K562 (cell line): ENCODE measurements around the gene CDK5R1. TPM values are rescaled to one million over a fixed set of nuclear protein-coding genes. Genes with fewer than 3 reads are reported as not detected.

Experiments used
- ATAC-seq: fragments of 200-7000 bp; cut with Tn5 transposase; 3 replicates; pipeline ENCODE4 v1.9.1; 2020; ENCODE audit warnings: moderate library complexity
- BruUV-seq: library from RNA; stranded (reverse); fragments of 400-500 nt; replicated peaks from 2 replicates; lab custom pipeline; 2021; lab: Mats Ljungman, UMichigan
- CTCF ChIA-PET: fragments of 300-600 bp; formaldehyde crosslinking; extraction: SDS; loops from one replicate; lab custom pipeline; 2021; ENCODE audit warnings: low intra/inter-chr PET ratio; lab: Yijun Ruan, JAX
- POLR2A ChIA-PET: fragments of 300-600, 350-650 bp; sonication (Branson Sonifier 250); formaldehyde crosslinking; extraction: SDS; loops from one replicate; lab custom pipeline; 2021; ENCODE audit warnings: antibody characterized with exemption, inconsistent platforms; lab: Yijun Ruan, JAX
- DNase-seq, 4 experiments: peaks; one replicate each; pipeline versions ENCODE4 v3.0.0 to v3.0.0-alpha.2; 2011 to 2018; ENCODE audit warnings: low spot score in 3 of 4, mixed read lengths in 3 of 4; ENCODE audit errors: extremely low read depth in 1 of 4
- FAIRE-seq: peaks from 2 replicates; lab custom pipeline; 2011; peaks lifted over from hg19 to GRCh38; lab: Jason Lieb, UNC
- H2AFZ ChIP-seq: 2 replicates; pipeline ENCODE4 v1.6.0; 2011; ENCODE audit warnings: low read depth, low read length, control low read depth, inconsistent platforms
- H3K27ac ChIP-seq: fragments of 200-600 bp; 3 replicates; pipeline ENCODE4 v1.8.0; 2011; ENCODE audit warnings: low read depth, mild to moderate bottlenecking, control low read depth, inconsistent platforms, low read length, moderate library complexity, mixed read lengths; ENCODE audit errors: extremely low read depth
- H3K27me3 ChIP-seq, 2 experiments: fragments of 300-600 bp in 1 of 2; 2 replicates in 1 of 2; 3 replicates in 1 of 2; pipeline versions ENCODE4 v1.6.0 to v1.8.0; 2011; ENCODE audit warnings: inconsistent platforms in 2 of 2, low read length in 2 of 2, mild to moderate bottlenecking in 1 of 2, mixed read lengths in 1 of 2, moderate library complexity in 1 of 2; ENCODE audit not compliant: control insufficient read depth in 2 of 2, insufficient read depth in 2 of 2
- H3K36me3 ChIP-seq: fragments of 300-600 bp; 3 replicates; pipeline ENCODE4 v1.8.0; 2011; ENCODE audit warnings: mild to moderate bottlenecking, low read length, inconsistent platforms; ENCODE audit not compliant: control insufficient read depth, insufficient read depth
- H3K4me1 ChIP-seq, 2 experiments: fragments of 200-600 bp in 1 of 2; replicated peaks in 1 of 2; 2 replicates in 1 of 2; 3 replicates in 1 of 2; pipeline versions ENCODE4 v1.5.1 to v1.8.0; 2011; ENCODE audit warnings: inconsistent platforms in 2 of 2, low read length in 2 of 2, mild to moderate bottlenecking in 1 of 2, mixed read lengths in 1 of 2, moderate library complexity in 1 of 2; ENCODE audit not compliant: control insufficient read depth in 2 of 2, insufficient read depth in 2 of 2
- H3K4me2 ChIP-seq: 2 replicates; pipeline ENCODE4 v1.6.1; 2011; ENCODE audit warnings: low read length, control low read depth, inconsistent platforms, mixed read lengths; ENCODE audit not compliant: insufficient read depth
- H3K4me3 ChIP-seq: fragments of 200-600 bp; sonication (generic), shearing (Covaris generic); 2 replicates; pipeline ENCODE4 v1.5.1; 2016; ENCODE audit warnings: control low read depth, inconsistent platforms
- H3K79me2 ChIP-seq: fragments of 200-600 bp; 3 replicates; pipeline ENCODE4 v1.8.0; 2011; ENCODE audit warnings: low read length, inconsistent platforms; ENCODE audit not compliant: control insufficient read depth, insufficient read depth
- H3K9ac ChIP-seq, 2 experiments: 2 replicates each; pipeline versions ENCODE4 v1.6.0 to v1.6.1; 2011; ENCODE audit warnings: low read depth in 2 of 2, low read length in 2 of 2, control low read depth in 1 of 2, inconsistent platforms in 1 of 2, mild to moderate bottlenecking in 1 of 2, mixed read lengths in 1 of 2; ENCODE audit not compliant: insufficient read depth in 1 of 2
- H3K9me1 ChIP-seq: one replicate; pipeline ENCODE4 v1.6.0; 2011; ENCODE audit warnings: inconsistent platforms, mild to moderate bottlenecking, low read length, moderate library complexity; ENCODE audit not compliant: control insufficient read depth, insufficient read depth
- H3K9me3 ChIP-seq: replicated peaks from 2 replicates; pipeline ENCODE4 v1.5.1; 2011; ENCODE audit warnings: low read depth, low read length, inconsistent platforms; ENCODE audit not compliant: control insufficient read depth, insufficient read depth
- H4K20me1 ChIP-seq: replicated peaks from 2 replicates; pipeline ENCODE4 v1.6.1; 2011; ENCODE audit warnings: low read length, inconsistent platforms, mixed read lengths; ENCODE audit not compliant: control insufficient read depth, insufficient read depth
- ATF1 ChIP-seq, 2 experiments: fragments of 450-650 bp in 1 of 2; IDR thresholded peaks; 2 replicates each; pipeline ENCODE4 v1.6.1; 2016; ENCODE audit warnings: missing compliant biosample characterization in 1 of 2, missing genetic modification characterization in 1 of 2
- BACH1 ChIP-seq: fragments of 200-800 bp; sonication (Bioruptor generic); IDR thresholded peaks from 2 replicates; pipeline ENCODE4 v1.6.1; 2016; ENCODE audit warnings: missing genetic modification characterization, missing compliant biosample characterization
- CSDE1 ChIP-seq, 2 experiments: fragments of 450-650 bp; IDR thresholded peaks; 2 replicates each; pipeline ENCODE4 v1.6.1; 2016; ENCODE audit warnings: mild to moderate bottlenecking in 1 of 2
- HLTF ChIP-seq: fragments of 450-650 bp; IDR thresholded peaks from 2 replicates; pipeline ENCODE4 v1.6.1; 2016
- KHSRP ChIP-seq: fragments of 450-650 bp; IDR thresholded peaks from 2 replicates; pipeline ENCODE4 v1.6.1; 2017
- KLF6 ChIP-seq: fragments of 250-450 bp; sonication (Bioruptor Pico); IDR thresholded peaks from 2 replicates; pipeline ENCODE4 v1.4.0; 2020; ENCODE audit warnings: mild to moderate bottlenecking, moderate library complexity, borderline replicate concordance
- MTA3 ChIP-seq: fragments of 450-650 bp; formaldehyde crosslinking; IDR thresholded peaks from 2 replicates; pipeline ENCODE4 v1.6.1; 2017; ENCODE audit warnings: mild to moderate bottlenecking, borderline replicate concordance
- NCOA2 ChIP-seq, 2 experiments: fragments of 450-650 bp; IDR thresholded peaks; 2 replicates each; pipeline ENCODE4 v1.6.1; 2018; ENCODE audit warnings: mild to moderate bottlenecking in 2 of 2, moderate library complexity in 1 of 2; ENCODE audit not compliant: partially characterized antibody in 2 of 2
- PHB ChIP-seq: fragments of 250-450 bp; sonication (Bioruptor Pico); IDR thresholded peaks from 2 replicates; pipeline ENCODE4 v1.5.0; 2021
- POLR3G ChIP-seq: IDR thresholded peaks from 2 replicates; pipeline ENCODE4 v1.6.1; 2011; ENCODE audit not compliant: insufficient read length, insufficient replicate concordance; ENCODE audit errors: extremely low read depth
- SFPQ ChIP-seq: fragments of 200-400 bp; formaldehyde crosslinking; IDR thresholded peaks from 2 replicates; pipeline ENCODE4 v1.6.1; 2017; ENCODE audit warnings: mild to moderate bottlenecking, low read depth, low read length, moderate library complexity
- SMARCA4 ChIP-seq: fragments of 450-650 bp; IDR thresholded peaks from 2 replicates; pipeline ENCODE4 v1.6.1; 2016
- SNRNP70 ChIP-seq: fragments of 200-400 bp; formaldehyde crosslinking; optimal IDR thresholded peaks from 2 replicates; pipeline ENCODE3; 2017; ENCODE audit warnings: low read depth, low read length
- ZHX1 ChIP-seq: fragments of 150-350 bp; conservative IDR thresholded peaks from 2 replicates; pipeline ENCODE4 v1.6.1; 2014; ENCODE audit warnings: low read length
- ZNF583 ChIP-seq: fragments of 250-450 bp; sonication (Bioruptor Pico); IDR thresholded peaks from 2 replicates; pipeline ENCODE4 v1.4.0; 2020
- WGBS: fragments of 100-300 bp; shearing (Covaris generic); methylation state at CpG from one replicate; pipeline ENCODE4 v1.1.6; 2016; ENCODE audit warnings: low coverage, mixed read lengths; ENCODE audit not compliant: insufficient coverage; ENCODE audit errors: missing lambda C conversion rate; 5-methylcytosine and 5-hydroxymethylcytosine counted together
- in situ Hi-C: fragments of 300-500 bp; cut with MboI; formaldehyde crosslinking; loops from 4 replicates; pipeline ENCODE4 v1.15.0; 2018; ENCODE audit warnings: inconsistent platforms, mixed read lengths
- intact Hi-C: fragments of 100-400 bp; cut with micrococcal nuclease; formaldehyde crosslinking; loops from 2 replicates; pipeline ENCODE4 v1.14.2; 2022
- polyA plus RNA-seq, 8 experiments: library from polyadenylated mRNA; depleted of rRNA in 4 of 8; stranded (reverse) in 5 of 8; unstranded in 3 of 8; fragments of >200 nt; fragmentation: Nextera tagmentation in 2 of 8; fragmentation: Illumina TruSeq in 1 of 8; extraction: Ambion mirVana in 2 of 8; extraction: Trizol in 1 of 8; gene quantifications; 2 replicates each; pipeline versions ENCODE4 v1.2.1 to v1.2.3, GENCODE V29; 2011 to 2014; ENCODE audit warnings: inconsistent platforms in 1 of 8, missing spikeins in 1 of 8
- total RNA-seq, 7 experiments: library from RNA; depleted of rRNA in 6 of 7; stranded (reverse); fragments of >200 nt in 6 of 7; fragmentation: Illumina TruSeq in 2 of 7; extraction: Trizol in 2 of 7; gene quantifications; 2 replicates each; pipeline versions ENCODE4 v1.2.1 to v1.2.3, GENCODE V29; 2011 to 2021; ENCODE audit warnings: low replicate concordance in 1 of 7
- TF ChIP-seq, protein P1 (sequence below): sonication (generic); formaldehyde crosslinking; IDR thresholded peaks from 2 replicates; pipeline ENCODE4 v1.8.1; 2023; ENCODE audit warnings: mild to moderate bottlenecking, missing genetic modification reagents

CDK5R1 gene
- total and polyA plus RNA-seq, 9 of the 15 experiments (the other 6 are each of a cell fraction or from before 2014, with no cell fraction given): 0.10 to 4.8 (median 2.3) TPM

GRCh38 chr17:32470405-32471167 is 16.2 kb upstream of the CDK5R1 start:
- POLR2A ChIA-PET: interaction anchor here (1.6 to 2.1 kb wide), 2 partner anchors 12 to 26 kb away, joined by 8 to 15 read pairs; partner anchors contain the start of gene PSMD11
- in situ Hi-C loops: no loop called here
- TF ChIP-seq ATF1 (CRISPR knock-in tag; IDR thresholded peaks at IDR 0.05): no peak
- TF ChIP-seq ATF1 (tag; IDR thresholded peaks at IDR 0.05): no peak
- no peak for TF ChIP-seq KLF6 (CRISPR knock-in tag)
- TF ChIP-seq CSDE1 (IDR thresholded peaks at IDR 0.05): no peak
- TF ChIP-seq, protein P1, sequence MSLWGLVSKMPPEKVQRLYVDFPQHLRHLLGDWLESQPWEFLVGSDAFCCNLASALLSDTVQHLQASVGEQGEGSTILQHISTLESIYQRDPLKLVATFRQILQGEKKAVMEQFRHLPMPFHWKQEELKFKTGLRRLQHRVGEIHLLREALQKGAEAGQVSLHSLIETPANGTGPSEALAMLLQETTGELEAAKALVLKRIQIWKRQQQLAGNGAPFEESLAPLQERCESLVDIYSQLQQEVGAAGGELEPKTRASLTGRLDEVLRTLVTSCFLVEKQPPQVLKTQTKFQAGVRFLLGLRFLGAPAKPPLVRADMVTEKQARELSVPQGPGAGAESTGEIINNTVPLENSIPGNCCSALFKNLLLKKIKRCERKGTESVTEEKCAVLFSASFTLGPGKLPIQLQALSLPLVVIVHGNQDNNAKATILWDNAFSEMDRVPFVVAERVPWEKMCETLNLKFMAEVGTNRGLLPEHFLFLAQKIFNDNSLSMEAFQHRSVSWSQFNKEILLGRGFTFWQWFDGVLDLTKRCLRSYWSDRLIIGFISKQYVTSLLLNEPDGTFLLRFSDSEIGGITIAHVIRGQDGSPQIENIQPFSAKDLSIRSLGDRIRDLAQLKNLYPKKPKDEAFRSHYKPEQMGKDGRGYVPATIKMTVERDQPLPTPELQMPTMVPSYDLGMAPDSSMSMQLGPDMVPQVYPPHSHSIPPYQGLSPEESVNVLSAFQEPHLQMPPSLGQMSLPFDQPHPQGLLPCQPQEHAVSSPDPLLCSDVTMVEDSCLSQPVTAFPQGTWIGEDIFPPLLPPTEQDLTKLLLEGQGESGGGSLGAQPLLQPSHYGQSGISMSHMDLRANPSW (CRISPR knock-in tag): no peak
- TF ChIP-seq NCOA2 (IDR thresholded peaks at IDR 0.05; ENCODE audit: partially characterized antibody in 2 of 2): no peak
- TF ChIP-seq HLTF: no peak
- no peak for TF ChIP-seq SMARCA4
- no peak for TF ChIP-seq MTA3
- no peak for TF ChIP-seq SFPQ
- no peak for TF ChIP-seq KHSRP
- no peak for TF ChIP-seq PHB (CRISPR knock-in tag)
- TF ChIP-seq SNRNP70: no peak
- TF ChIP-seq POLR3G: no peak
- TF ChIP-seq ZNF583 (CRISPR knock-in tag): no peak
- TF ChIP-seq ZHX1: no peak
- no peak for TF ChIP-seq BACH1
- TF ChIP-seq, all 486 proteins: peak for 0

More at GRCh38 chr17:32470405-32471167, 16.2 kb upstream of the CDK5R1 start:
- Histone ChIP-seq H3K9me1 (no peaks in the 10 kb centered on the region), H3K36me3 (peaks cover 95% of the 10 kb centered on the region), H3K4me1 (no peaks in the 10 kb centered on the region), H3K27me3 (no peaks in the 10 kb centered on the region), H3K4me2 (no peak overlapping the region), H3K79me2 (peaks cover 28% of the 10 kb centered on the region; the same call in 2 of the 3 replicates), H3K27ac (no peak overlapping the region), H2AFZ (no peak overlapping the region), H3K9ac (no peak overlapping the region), H4K20me1 (no peaks in the 10 kb centered on the region), H3K4me3 (no peak overlapping the region), H3K9me3 (no peaks in the 10 kb centered on the region)
- CTCF ChIA-PET: no interaction called here
- no TSS peak for BruUV-seq
- ATAC-seq: no peak
- FAIRE-seq: no peak
- WGBS: 94% methylated on average over 4 of the region's 6 CpGs
- no peak for DNase-seq
- intact Hi-C loops: no loop called here
